ENCODE data around the gene OGFR.

DNA sequence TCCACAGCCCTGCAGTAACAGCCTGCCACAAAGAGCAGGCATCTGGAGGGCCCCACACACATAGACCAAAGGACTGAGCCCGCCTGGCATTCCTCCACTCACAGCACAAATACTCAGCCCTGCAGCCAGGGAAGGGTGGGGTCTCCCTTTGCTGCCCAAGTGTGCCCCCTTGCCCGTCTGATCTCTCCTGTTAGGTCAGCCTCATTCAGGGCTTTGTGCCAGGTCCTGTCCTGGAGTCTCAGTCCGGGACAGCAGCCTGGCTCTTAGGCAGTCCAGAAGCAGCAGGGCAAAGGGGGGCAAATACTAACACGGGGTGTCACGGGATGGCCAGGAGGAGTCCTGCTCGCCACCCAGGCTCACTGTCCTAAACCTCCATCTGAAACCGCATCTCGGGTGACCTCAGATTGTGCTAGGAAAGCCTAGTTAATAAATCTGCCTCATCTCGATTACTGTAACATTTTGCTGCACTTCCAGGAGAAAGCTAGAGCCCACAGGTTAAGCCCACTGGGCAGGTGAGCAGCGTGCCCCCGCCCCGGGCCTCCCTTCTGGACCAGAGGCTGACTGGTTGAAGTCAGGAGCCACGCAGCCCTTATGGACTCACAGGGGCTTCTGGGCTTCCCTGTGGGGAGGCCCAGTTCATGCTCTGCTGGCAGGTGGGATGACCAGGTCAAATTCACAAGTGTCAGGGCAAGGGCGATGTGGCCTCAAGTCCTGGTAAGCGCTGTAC is 3.2 kb upstream of the OGFR start:
- TF ChIP-seq ELF1 (IDR thresholded peaks at IDR 0.05; ENCODE audit: borderline replicate concordance, low read depth) (no peak), ZNF274 (IDR thresholded peaks at IDR 0.05; ENCODE audit: low read depth, low read length) (no peak), SP1 (IDR thresholded peaks at IDR 0.05; ENCODE audit: low read depth) (no peak), YY1 (IDR thresholded peaks at IDR 0.05; ENCODE audit: extremely low read depth, insufficient replicate concordance, low read depth, low read length) (no peak), EZH2 (IDR thresholded peaks at IDR 0.05) (no peak), CEBPB (IDR thresholded peaks at IDR 0.05; ENCODE audit: low read depth) (no peak), POLR2A (IDR thresholded peaks at IDR 0.05; ENCODE audit: borderline replicate concordance, extremely low read depth, insufficient read depth, insufficient read length) (no peak), SRF (IDR thresholded peaks at IDR 0.05; ENCODE audit: low read depth) (no peak)
- TF ChIP-seq, protein P1, sequence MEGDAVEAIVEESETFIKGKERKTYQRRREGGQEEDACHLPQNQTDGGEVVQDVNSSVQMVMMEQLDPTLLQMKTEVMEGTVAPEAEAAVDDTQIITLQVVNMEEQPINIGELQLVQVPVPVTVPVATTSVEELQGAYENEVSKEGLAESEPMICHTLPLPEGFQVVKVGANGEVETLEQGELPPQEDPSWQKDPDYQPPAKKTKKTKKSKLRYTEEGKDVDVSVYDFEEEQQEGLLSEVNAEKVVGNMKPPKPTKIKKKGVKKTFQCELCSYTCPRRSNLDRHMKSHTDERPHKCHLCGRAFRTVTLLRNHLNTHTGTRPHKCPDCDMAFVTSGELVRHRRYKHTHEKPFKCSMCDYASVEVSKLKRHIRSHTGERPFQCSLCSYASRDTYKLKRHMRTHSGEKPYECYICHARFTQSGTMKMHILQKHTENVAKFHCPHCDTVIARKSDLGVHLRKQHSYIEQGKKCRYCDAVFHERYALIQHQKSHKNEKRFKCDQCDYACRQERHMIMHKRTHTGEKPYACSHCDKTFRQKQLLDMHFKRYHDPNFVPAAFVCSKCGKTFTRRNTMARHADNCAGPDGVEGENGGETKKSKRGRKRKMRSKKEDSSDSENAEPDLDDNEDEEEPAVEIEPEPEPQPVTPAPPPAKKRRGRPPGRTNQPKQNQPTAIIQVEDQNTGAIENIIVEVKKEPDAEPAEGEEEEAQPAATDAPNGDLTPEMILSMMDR (IDR thresholded peaks at IDR 0.05 in 2 of 3, conservative IDR thresholded peaks at IDR 0.05 in 1 of 3; ENCODE audit: borderline replicate concordance in 1 of 3, insufficient read depth in 1 of 3, low read depth in 2 of 3, low read length in 2 of 3), result no peak

Data from HCT116 (cell line).